Neutrophil (primary cell): ENCODE results near the gene KCNJ9.
A peak's percentile ranks its signal among the peaks of the same experiment; 100 is the strongest.

Experiments
- H3K27ac ChIP-seq: fragments of 200-600 bp; sonication (generic); 2 replicates; pipeline ENCODE4 v1.5.1; 2016; ENCODE audit warnings: mild to moderate bottlenecking, moderate library complexity
- H3K27me3 ChIP-seq: fragments of 200-600 bp; sonication (generic); 2 replicates; pipeline ENCODE4 v1.6.0; 2016; ENCODE audit warnings: mild to moderate bottlenecking
- H3K36me3 ChIP-seq: fragments of 200-600 bp; sonication (generic); 2 replicates; pipeline ENCODE4 v1.5.1; 2017
- H3K4me1 ChIP-seq, 2 experiments: fragments of 200-600 bp in 1 of 2; sonication (generic) in 1 of 2; 1 replicate in 1 of 2; 2 replicates in 1 of 2; pipeline versions ENCODE4 v1.5.1 to v1.6.1; 2013 to 2016; ENCODE audit warnings: low read depth in 1 of 2, low read length in 1 of 2, mild to moderate bottlenecking in 1 of 2, moderate library complexity in 1 of 2; ENCODE audit not compliant: control insufficient read depth in 1 of 2, insufficient read depth in 1 of 2
- H3K4me3 ChIP-seq, 2 experiments: fragments of 200-600 bp in 1 of 2; sonication (generic) in 1 of 2; 1 replicate in 1 of 2; 2 replicates in 1 of 2; pipeline ENCODE4 v1.5.1; 2013 to 2016; ENCODE audit warnings: low read depth in 1 of 2, low read length in 1 of 2, mild to moderate bottlenecking in 1 of 2, moderate library complexity in 1 of 2
- H3K9me3 ChIP-seq: fragments of 200-600 bp; sonication (generic); 2 replicates; pipeline ENCODE4 v1.5.1; 2016
- CTCF ChIP-seq: fragments of 200-600 bp; sonication (generic); IDR thresholded peaks from 2 replicates; pipeline ENCODE4 v1.5.1; 2016; ENCODE audit warnings: antibody characterized with exemption

Gene KCNJ9

GRCh38 chr1:160080381-160081100, 797 bp upstream of the KCNJ9 start:
- H3K9me3 ChIP-seq: no peaks in the 10 kb centered on the region
- peaks cover 74% of the 10 kb centered on the region for H3K27me3 ChIP-seq
- H3K4me1 ChIP-seq: peaks cover 0 to 8% of the 10 kb centered on the region in 2 experiments
- H3K27ac ChIP-seq: no peak overlapping the region
- no peak overlapping the region for H3K4me3 ChIP-seq
- no peaks in the 10 kb centered on the region for H3K36me3 ChIP-seq
- TF ChIP-seq CTCF: no peak

- Histone ChIP-seq H3K4me1 (peaks cover 0 to 8% of the 10 kb centered on the region in 2 experiments), H3K27me3 (peaks cover 84% of the 10 kb centered on the region), H3K4me3 (no peak overlapping the region), H3K27ac (no peak overlapping the region), H3K36me3 (no peaks in the 10 kb centered on the region), H3K9me3 (no peaks in the 10 kb centered on the region)
- no peak for TF ChIP-seq CTCF
Observed at GRCh38 chr1:160082487-160082886, 1.1 kb downstream of the KCNJ9 start.

GRCh38 chr1:160082926-160083325, 1.6 kb downstream of the KCNJ9 start:
- Histone ChIP-seq H3K9me3 (no peaks in the 10 kb centered on the region), H3K27me3 (peaks cover 84% of the 10 kb centered on the region), H3K4me3 (no peak overlapping the region), H3K4me1 (peaks cover 0 to 8% of the 10 kb centered on the region in 2 experiments), H3K36me3 (no peaks in the 10 kb centered on the region), H3K27ac (no peak overlapping the region)
- no peak for TF ChIP-seq CTCF

DNA sequence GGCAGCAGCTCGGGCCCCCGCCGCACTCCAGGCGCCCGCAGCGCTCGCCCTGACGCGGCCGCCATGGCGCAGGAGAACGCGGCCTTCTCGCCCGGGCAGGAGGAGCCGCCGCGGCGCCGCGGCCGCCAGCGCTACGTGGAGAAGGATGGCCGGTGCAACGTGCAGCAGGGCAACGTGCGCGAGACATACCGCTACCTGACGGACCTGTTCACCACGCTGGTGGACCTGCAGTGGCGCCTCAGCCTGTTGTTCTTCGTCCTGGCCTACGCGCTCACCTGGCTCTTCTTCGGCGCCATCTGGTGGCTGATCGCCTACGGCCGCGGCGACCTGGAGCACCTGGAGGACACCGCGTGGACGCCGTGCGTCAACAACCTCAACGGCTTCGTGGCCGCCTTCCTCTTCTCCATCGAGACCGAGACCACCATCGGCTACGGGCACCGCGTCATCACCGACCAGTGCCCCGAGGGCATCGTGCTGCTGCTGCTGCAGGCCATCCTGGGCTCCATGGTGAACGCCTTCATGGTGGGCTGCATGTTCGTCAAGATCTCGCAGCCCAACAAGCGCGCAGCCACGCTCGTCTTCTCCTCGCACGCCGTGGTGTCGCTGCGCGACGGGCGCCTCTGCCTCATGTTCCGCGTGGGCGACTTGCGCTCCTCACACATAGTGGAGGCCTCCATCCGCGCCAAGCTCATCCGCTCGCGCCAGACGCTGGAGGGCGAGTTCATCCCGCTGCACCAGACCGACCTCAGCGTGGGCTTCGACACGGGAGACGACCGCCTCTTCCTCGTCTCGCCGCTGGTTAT, 2.8 kb downstream of the KCNJ9 start:
- no peak for TF ChIP-seq CTCF
- Histone ChIP-seq H3K4me3 (peak overlapping the region; percentile 22 to 35), H3K27me3 (peaks cover 73% of the 10 kb centered on the region), H3K27ac (no peak overlapping the region), H3K9me3 (no peaks in the 10 kb centered on the region), H3K4me1 (peaks cover 0 to 8% of the 10 kb centered on the region in 2 experiments), H3K36me3 (no peaks in the 10 kb centered on the region)

- no peak overlapping the region for H3K4me3 ChIP-seq
- no peaks in the 10 kb centered on the region for H3K36me3 ChIP-seq
- H3K9me3 ChIP-seq: no peaks in the 10 kb centered on the region
- peaks cover 67% of the 10 kb centered on the region for H3K27me3 ChIP-seq
- H3K27ac ChIP-seq: no peak overlapping the region
- H3K4me1 ChIP-seq: peaks cover 0 to 8% of the 10 kb centered on the region in 2 experiments
- TF ChIP-seq CTCF: no peak
Observed at GRCh38 chr1:160084771-160085321, 3.5 kb downstream of the KCNJ9 start.
